Measurements from ENCODE around the gene IRF5.

The IRF5 gene

GRCh38 chr7:128937647-128938543 is at the start of gene IRF5:
Gene IRF5, plus strand, starts transcription at chr7:128937927. Its CDS starts 4,155 bp downstream, at chr7:128942082.
- no peak for DNase-seq

GRCh38 chr7:128888039-128888755 is 49.5 kb upstream of the IRF5 start:
- no peak for DNase-seq

- no peak for DNase-seq
These were observed 49.0 kb upstream of the IRF5 start for GRCh38 chr7:128888756-128889095.

- no peak for DNase-seq
These were observed 48.6 kb upstream of the IRF5 start for GRCh38 chr7:128889121-128889520.

GRCh38 chr7:128890306-128891109 is 47.2 kb upstream of the IRF5 start:
- no peak for DNase-seq

- DNase-seq = no peak
These were observed 46.4 kb upstream of the IRF5 start for GRCh38 chr7:128891110-128891941.

- DNase-seq = no peak
These were observed 45.8 kb upstream of the IRF5 start for GRCh38 chr7:128891942-128892269.

GRCh38 chr7:128892521-128893250 is 45.0 kb upstream of the IRF5 start:
- DNase-seq = no peak

- DNase-seq = no peak
These were observed 44.3 kb upstream of the IRF5 start for GRCh38 chr7:128893251-128894100.

GRCh38 chr7:128894101-128894440 is 43.7 kb upstream of the IRF5 start:
- no peak for DNase-seq

- DNase-seq = no peak
These were observed 42.4 kb upstream of the IRF5 start for GRCh38 chr7:128895320-128895719.

- DNase-seq = no peak
These were observed 38.3 kb upstream of the IRF5 start for GRCh38 chr7:128899392-128899791.

GRCh38 chr7:128900237-128900636 is 37.5 kb upstream of the IRF5 start:
- DNase-seq = no peak

GRCh38 chr7:128902761-128903585 is 34.8 kb upstream of the IRF5 start:
- DNase-seq = no peak

- no peak for DNase-seq
These were observed 33.9 kb upstream of the IRF5 start for GRCh38 chr7:128903621-128904361.

- DNase-seq = no peak
These were observed 33.1 kb upstream of the IRF5 start for GRCh38 chr7:128904381-128905197.

GRCh38 chr7:128906001-128906765 is 31.5 kb upstream of the IRF5 start:
- DNase-seq = no peak

All from activated CD4-positive, alpha-beta T cell treated with anti-CD3 and anti-CD28 coated beads, Interleukin-2, amount 50 U/mL, for 1 hour (primary cell).